Stimulated activated CD4-positive, alpha-beta T cell treated with anti-CD3 and anti-CD28 coated beads, Interleukin-1b, Interleukin-23, amount 100 ng/mL, for 4 hours (primary cell): ENCODE measurements around the gene NXPH3.
"Not testable (repeated sequence)": the region's sequence is repeated elsewhere in the genome, so short reads cannot be mapped to it uniquely, and the experiment has no call there.

Experiments
- DNase-seq, 2 donors: peaks; one replicate each; pipeline ENCODE4 v3.0.0-alpha.2; 2020; ENCODE audit warnings: low read depth in 2 of 2

The NXPH3 gene

GRCh38 chr17:49554694-49555494 lies 20.8 kb upstream of the NXPH3 start:
- DNase-seq = no peak

GRCh38 chr17:49555495-49556222 lies 20.0 kb upstream of the NXPH3 start:
- no peak for DNase-seq

- peak; percentile 76 to 80 for DNase-seq
Measured at GRCh38 chr17:49556223-49556943, 19.3 kb upstream of the NXPH3 start.

GRCh38 chr17:49557312-49558024 lies 18.2 kb upstream of the NXPH3 start:
- no peak for DNase-seq

- no peak for DNase-seq
Measured at GRCh38 chr17:49564638-49565037, 11.0 kb upstream of the NXPH3 start.

GRCh38 chr17:49565948-49566491 lies 9.7 kb upstream of the NXPH3 start:
- DNase-seq = no peak

- no peak for DNase-seq
Measured at GRCh38 chr17:49566668-49567071, 9.0 kb upstream of the NXPH3 start.

- no peak for DNase-seq
Measured at GRCh38 chr17:49567104-49567521, 8.6 kb upstream of the NXPH3 start.

GRCh38 chr17:49567871-49568694 lies 7.6 kb upstream of the NXPH3 start:
- peak; percentile 79 to 86 for DNase-seq

- DNase-seq = not testable (repeated sequence)
Measured at GRCh38 chr17:49568695-49569047, 7.0 kb upstream of the NXPH3 start.

- DNase-seq = no peak
Measured at GRCh38 chr17:49570540-49571242, 5.0 kb upstream of the NXPH3 start.

GRCh38 chr17:49571283-49571682 lies 4.4 kb upstream of the NXPH3 start:
- no peak for DNase-seq

GRCh38 chr17:49571764-49572163 lies 3.9 kb upstream of the NXPH3 start:
- no peak for DNase-seq

- no peak for DNase-seq
Measured at GRCh38 chr17:49572226-49572625, 3.4 kb upstream of the NXPH3 start.

GRCh38 chr17:49572806-49573420 lies 2.8 kb upstream of the NXPH3 start:
- no peak for DNase-seq

- no peak for DNase-seq
Measured at GRCh38 chr17:49573510-49574322, 2.0 kb upstream of the NXPH3 start.

GRCh38 chr17:49574323-49574781 lies 1.3 kb upstream of the NXPH3 start:
- no peak for DNase-seq

GRCh38 chr17:49574945-49575678 lies 559 bp upstream of the NXPH3 start:
- DNase-seq = no peak
